ENCODE measurements around the gene TBC1D22B.
A peak's percentile ranks its signal among the peaks of the same experiment; 100 is the strongest.

Gene TBC1D22B

GRCh38 chr6:37241775-37242428, 15.7 kb upstream of the TBC1D22B start:
- Histone ChIP-seq H3K79me2 (ENCODE audit: insufficient read depth, low read length) (peaks cover 8% of the 10 kb centered on the region; the same call in 1 of the 2 replicates), H3K4me1 (ENCODE audit: insufficient read depth, low read length, poor library complexity, severe bottlenecking) (peaks cover 37% of the 10 kb centered on the region), H3K9ac (ENCODE audit: low read depth, low read length, poor library complexity, severe bottlenecking) (no peak overlapping the region), H4K20me1 (ENCODE audit: insufficient read depth, low read length, poor library complexity, severe bottlenecking) (no peaks in the 10 kb centered on the region), H3K27me3 (ENCODE audit: insufficient read depth, low read length, poor library complexity, severe bottlenecking) (no peaks in the 10 kb centered on the region), H3K9me3 (ENCODE audit: insufficient read depth, low read depth, low read length) (no peaks in the 10 kb centered on the region), H2AFZ (ENCODE audit: low read length) (no peak overlapping the region), H3K9me2 (replicated peaks; ENCODE audit: low read depth, low read length) (no peaks in the 10 kb centered on the region), H3K4me3 (ENCODE audit: low read length, poor library complexity, severe bottlenecking) (no peak overlapping the region), H3F3A (ENCODE audit: low read depth) (0 out of 2 replicates have a peak, but pooled peaks cover 3% of the 10 kb centered on the region), H3K4me2 (ENCODE audit: low read depth, low read length, poor library complexity, severe bottlenecking) (no peak overlapping the region), H3K36me3 (ENCODE audit: insufficient read depth, low read length) (no peaks in the 10 kb centered on the region)
- TF ChIP-seq, protein P1, sequence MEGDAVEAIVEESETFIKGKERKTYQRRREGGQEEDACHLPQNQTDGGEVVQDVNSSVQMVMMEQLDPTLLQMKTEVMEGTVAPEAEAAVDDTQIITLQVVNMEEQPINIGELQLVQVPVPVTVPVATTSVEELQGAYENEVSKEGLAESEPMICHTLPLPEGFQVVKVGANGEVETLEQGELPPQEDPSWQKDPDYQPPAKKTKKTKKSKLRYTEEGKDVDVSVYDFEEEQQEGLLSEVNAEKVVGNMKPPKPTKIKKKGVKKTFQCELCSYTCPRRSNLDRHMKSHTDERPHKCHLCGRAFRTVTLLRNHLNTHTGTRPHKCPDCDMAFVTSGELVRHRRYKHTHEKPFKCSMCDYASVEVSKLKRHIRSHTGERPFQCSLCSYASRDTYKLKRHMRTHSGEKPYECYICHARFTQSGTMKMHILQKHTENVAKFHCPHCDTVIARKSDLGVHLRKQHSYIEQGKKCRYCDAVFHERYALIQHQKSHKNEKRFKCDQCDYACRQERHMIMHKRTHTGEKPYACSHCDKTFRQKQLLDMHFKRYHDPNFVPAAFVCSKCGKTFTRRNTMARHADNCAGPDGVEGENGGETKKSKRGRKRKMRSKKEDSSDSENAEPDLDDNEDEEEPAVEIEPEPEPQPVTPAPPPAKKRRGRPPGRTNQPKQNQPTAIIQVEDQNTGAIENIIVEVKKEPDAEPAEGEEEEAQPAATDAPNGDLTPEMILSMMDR (conservative IDR thresholded peaks at IDR 0.05; ENCODE audit: low read length), result no peak
- TF ChIP-seq EZH2phosphoT487 (IDR thresholded peaks at IDR 0.05; ENCODE audit: borderline replicate concordance), result no peak

DNA sequence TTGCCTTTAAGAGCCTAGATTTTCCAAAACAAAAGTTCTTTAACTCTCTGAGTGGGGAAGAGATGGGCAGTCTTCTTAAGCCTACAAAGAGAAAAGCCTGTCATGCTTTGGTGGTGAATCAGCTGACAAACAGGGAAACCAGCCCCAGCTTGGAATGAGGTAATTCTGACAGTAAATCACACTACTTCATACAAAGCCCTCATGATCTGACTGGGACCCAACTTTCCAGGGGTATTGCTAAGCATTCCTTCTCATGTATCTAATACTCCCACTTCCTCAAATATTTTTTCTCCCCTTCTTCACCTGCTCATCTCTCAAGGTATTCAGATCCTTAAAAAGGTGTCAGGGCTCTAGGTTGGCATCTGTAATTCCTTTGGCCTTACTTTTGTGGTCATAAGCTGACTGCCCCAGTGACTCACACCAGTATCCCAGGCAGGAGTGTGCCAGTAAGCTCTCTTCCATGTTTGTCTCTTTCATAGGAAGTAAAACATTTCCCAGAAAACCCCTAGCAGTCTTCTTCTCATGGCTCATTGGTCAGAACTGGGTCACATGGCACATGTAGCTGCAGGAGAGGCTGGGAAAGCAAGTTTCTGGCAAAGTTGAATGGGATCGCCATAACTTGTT, 15.0 kb upstream of the TBC1D22B start:
- Histone ChIP-seq H3K4me3 (ENCODE audit: low read length, poor library complexity, severe bottlenecking) (no peak overlapping the region), H3F3A (ENCODE audit: low read depth) (0 out of 2 replicates have a peak, but pooled peaks cover 3% of the 10 kb centered on the region), H2AFZ (ENCODE audit: low read length) (no peak overlapping the region), H3K36me3 (ENCODE audit: insufficient read depth, low read length) (no peaks in the 10 kb centered on the region), H3K9ac (ENCODE audit: low read depth, low read length, poor library complexity, severe bottlenecking) (no peak overlapping the region), H3K4me2 (ENCODE audit: low read depth, low read length, poor library complexity, severe bottlenecking) (peak overlapping the region; percentile 4), H3K9me3 (ENCODE audit: insufficient read depth, low read depth, low read length) (no peaks in the 10 kb centered on the region), H3K4me1 (ENCODE audit: insufficient read depth, low read length, poor library complexity, severe bottlenecking) (peaks cover 30% of the 10 kb centered on the region), H3K79me2 (ENCODE audit: insufficient read depth, low read length) (peaks cover 8% of the 10 kb centered on the region; the same call in 1 of the 2 replicates), H3K9me2 (replicated peaks; ENCODE audit: low read depth, low read length) (no peaks in the 10 kb centered on the region), H4K20me1 (ENCODE audit: insufficient read depth, low read length, poor library complexity, severe bottlenecking) (no peaks in the 10 kb centered on the region), H3K27me3 (ENCODE audit: insufficient read depth, low read length, poor library complexity, severe bottlenecking) (no peaks in the 10 kb centered on the region)
- TF ChIP-seq EZH2phosphoT487 (IDR thresholded peaks at IDR 0.05; ENCODE audit: borderline replicate concordance), result no peak
- TF ChIP-seq, protein P1 (conservative IDR thresholded peaks at IDR 0.05; ENCODE audit: low read length), result no peak

DNA sequence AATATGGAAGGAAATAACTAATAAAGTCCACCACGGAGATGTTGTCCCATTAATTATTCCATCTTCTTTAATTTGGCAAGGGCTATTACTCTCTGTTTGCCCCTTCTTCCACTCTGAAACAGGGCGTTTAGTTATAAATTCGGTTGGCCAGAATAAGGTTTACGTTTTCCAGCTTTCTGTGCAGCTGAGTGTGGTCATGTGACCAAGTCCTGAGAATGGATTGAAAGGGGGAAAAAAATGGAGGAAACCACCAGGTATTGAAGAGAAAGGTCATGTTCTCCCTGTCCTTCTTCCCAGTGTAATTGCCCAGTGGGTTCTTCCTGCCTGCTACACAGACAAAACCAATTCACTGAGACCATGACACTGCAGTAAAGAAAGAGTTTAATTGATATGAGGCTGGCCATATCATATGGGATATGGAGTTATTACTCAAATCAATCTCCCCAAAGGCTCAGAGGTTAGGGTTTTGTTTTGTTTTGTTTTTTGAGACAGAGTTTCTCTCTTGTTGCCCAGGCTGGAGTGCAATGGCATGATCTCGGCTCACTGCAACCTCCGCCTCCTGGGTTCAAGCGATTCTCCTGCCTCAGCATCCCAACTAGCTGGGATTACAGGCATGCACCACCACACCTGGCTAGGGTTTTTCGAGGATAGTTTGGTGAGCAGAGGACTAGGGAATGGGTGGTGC, 14.3 kb upstream of the TBC1D22B start:
- Histone ChIP-seq H3K36me3 (ENCODE audit: insufficient read depth, low read length) (no peaks in the 10 kb centered on the region), H3K4me2 (ENCODE audit: low read depth, low read length, poor library complexity, severe bottlenecking) (no peak overlapping the region), H4K20me1 (ENCODE audit: insufficient read depth, low read length, poor library complexity, severe bottlenecking) (no peaks in the 10 kb centered on the region), H3K9me3 (ENCODE audit: insufficient read depth, low read depth, low read length) (no peaks in the 10 kb centered on the region), H2AFZ (ENCODE audit: low read length) (no peak overlapping the region), H3K9ac (ENCODE audit: low read depth, low read length, poor library complexity, severe bottlenecking) (no peak overlapping the region), H3F3A (ENCODE audit: low read depth) (0 out of 2 replicates have a peak, but pooled peaks cover 3% of the 10 kb centered on the region), H3K9me2 (replicated peaks; ENCODE audit: low read depth, low read length) (no peaks in the 10 kb centered on the region), H3K4me1 (ENCODE audit: insufficient read depth, low read length, poor library complexity, severe bottlenecking) (peaks cover 29% of the 10 kb centered on the region), H3K79me2 (ENCODE audit: insufficient read depth, low read length) (peaks cover 7% of the 10 kb centered on the region; the same call in 1 of the 2 replicates), H3K27me3 (ENCODE audit: insufficient read depth, low read length, poor library complexity, severe bottlenecking) (no peaks in the 10 kb centered on the region), H3K4me3 (ENCODE audit: low read length, poor library complexity, severe bottlenecking) (no peak overlapping the region)
- TF ChIP-seq EZH2phosphoT487 (IDR thresholded peaks at IDR 0.05; ENCODE audit: borderline replicate concordance), result no peak
- TF ChIP-seq, protein P1 (conservative IDR thresholded peaks at IDR 0.05; ENCODE audit: low read length), result no peak

Data from Loucy (cell line).